ENCODE measurements around the gene GPD1L. TPM values are rescaled to one million over a fixed set of nuclear protein-coding genes. Genes with fewer than 3 reads are reported as not detected.

The GPD1L gene
- total RNA-seq, 1 experiment from 2014 or later: 9.3 TPM

- Mint-ChIP-seq H3K27ac (ENCODE audit: unreplicated experiment) (no peak overlapping the region), H3K36me3 (ENCODE audit: insufficient read depth, unreplicated experiment) (no peaks in the 10 kb centered on the region), H3K9me3 (ENCODE audit: unreplicated experiment) (no peaks in the 10 kb centered on the region), H3K4me1 (ENCODE audit: low read depth, unreplicated experiment) (peaks cover 7% of the 10 kb centered on the region), H3K27me3 (ENCODE audit: insufficient read depth, unreplicated experiment) (no peaks in the 10 kb centered on the region), H3K4me3 (ENCODE audit: unreplicated experiment) (no peak overlapping the region)
- no peak for DNase-seq
- no peak for TF ChIP-seq CTCF (IDR thresholded peaks at IDR 0.05; ENCODE audit: insufficient read depth in 1 of 2, low read depth in 1 of 2, low read length in 1 of 2, severe bottlenecking in 1 of 2, unreplicated experiment in 1 of 2)
- CTCF ChIA-PET: no interaction called here
- no peaks in the 10 kb centered on the region for H3K27me3 ChIP-seq (replicated peaks; ENCODE audit: control insufficient read depth, insufficient read depth, low read length)
- POLR2A ChIA-PET: no interaction called here
- H3K9me3 ChIP-seq: no peaks in the 10 kb centered on the region
- peaks cover 28% of the 10 kb centered on the region for H3K4me1 ChIP-seq
- intact Hi-C loops (cut with micrococcal nuclease; ENCODE audit: unreplicated experiment): loop anchor here (2.0 kb wide), 1 partner anchor 31 kb away; no protein-coding TSS in a partner anchor
- no peak overlapping the region for H3K4me3 ChIP-seq (ENCODE audit: low read depth, low read length)
- BruUV-seq (replicated peaks): no TSS peak
- H3K36me3 ChIP-seq (ENCODE audit: control insufficient read depth, insufficient read depth, low read length): no peaks in the 10 kb centered on the region
Measured at GRCh38 chr3:32217339-32217738, 110.9 kb downstream of the GPD1L start.

Other genes with a start within 250 kb of the GPD1L start
- gene OSBPL10, start 125.4 kb upstream of the GPD1L start, total RNA-seq (2022): 71.2 and 79.5 TPM in 2 replicates
- 4.7 and 5.9 TPM in 2 replicates for gene ZNF860, start 124.9 kb upstream of the GPD1L start, total RNA-seq (2022)
- 28.2 and 28.5 TPM in 2 replicates for gene CMTM8, start 132.1 kb downstream of the GPD1L start, total RNA-seq (2022)

Data from Caco-2 (cell line).